Activated effector memory CD4-positive, alpha-beta T cell treated with Interleukin-2 at 50 U/mL for 16 hours (primary cell): ENCODE results near the gene KIAA1191.

Source experiments
- DNase-seq: peaks from one replicate; pipeline ENCODE4 v3.0.0-alpha.2; 2020

KIAA1191 gene

GRCh38 chr5:176365351-176366231 is 4.0 kb upstream of the KIAA1191 start, which contains the start of gene ARL10:
ARL10 (plus strand) TSS chr5:176365487; CDS start chr5:176365564, 77 bp downstream.
- peak; percentile 34 for DNase-seq

- no peak for DNase-seq
Observed at GRCh38 chr5:176364765-176365350, 3.3 kb upstream of the KIAA1191 start.

DNA sequence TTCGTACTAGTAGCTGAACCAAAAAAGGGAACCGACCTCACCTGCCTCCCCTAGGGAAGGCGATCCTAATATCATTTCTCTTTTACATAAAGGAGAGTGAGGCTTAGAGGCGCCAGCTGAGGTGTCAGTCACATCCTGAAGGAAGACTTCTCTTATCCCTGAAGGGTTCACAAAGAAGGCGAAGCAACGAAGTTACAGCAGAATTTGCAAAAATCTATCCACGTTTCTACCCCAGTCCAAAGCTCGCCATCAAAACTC is 598 bp upstream of the KIAA1191 start:
- no peak for DNase-seq

DNA sequence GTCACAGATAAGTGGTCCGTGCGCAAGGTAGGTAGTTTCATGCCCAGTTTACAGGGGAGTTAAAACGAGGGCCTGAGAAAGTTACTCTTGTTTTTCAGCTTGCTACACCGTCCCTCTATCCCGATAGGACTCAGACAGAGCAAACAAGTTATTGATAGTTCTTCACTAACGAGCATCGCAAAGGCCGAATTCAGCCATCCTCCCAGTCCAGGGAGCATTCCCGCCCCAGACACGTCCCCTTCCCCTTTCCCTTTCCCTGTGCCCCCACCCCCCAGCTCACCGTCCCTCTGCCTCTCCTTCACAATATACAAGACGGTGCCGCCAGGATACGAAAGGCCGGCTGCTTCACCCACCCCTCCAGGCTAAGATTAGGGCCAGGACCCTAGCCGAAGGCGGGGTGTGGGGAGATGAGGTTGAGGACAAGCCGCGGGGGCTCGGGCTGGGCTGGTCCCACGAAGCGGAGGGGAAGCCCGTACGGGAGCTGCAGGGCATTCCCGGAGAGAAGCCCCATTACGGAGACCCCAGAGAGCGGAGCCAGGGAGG is 599 bp downstream of the KIAA1191 start:
- no peak for DNase-seq

- no peak for DNase-seq
Observed at GRCh38 chr5:176359658-176360057, 1.9 kb downstream of the KIAA1191 start.

GRCh38 chr5:176356179-176356566 is 5.4 kb downstream of the KIAA1191 start:
- DNase-seq: no peak

DNA sequence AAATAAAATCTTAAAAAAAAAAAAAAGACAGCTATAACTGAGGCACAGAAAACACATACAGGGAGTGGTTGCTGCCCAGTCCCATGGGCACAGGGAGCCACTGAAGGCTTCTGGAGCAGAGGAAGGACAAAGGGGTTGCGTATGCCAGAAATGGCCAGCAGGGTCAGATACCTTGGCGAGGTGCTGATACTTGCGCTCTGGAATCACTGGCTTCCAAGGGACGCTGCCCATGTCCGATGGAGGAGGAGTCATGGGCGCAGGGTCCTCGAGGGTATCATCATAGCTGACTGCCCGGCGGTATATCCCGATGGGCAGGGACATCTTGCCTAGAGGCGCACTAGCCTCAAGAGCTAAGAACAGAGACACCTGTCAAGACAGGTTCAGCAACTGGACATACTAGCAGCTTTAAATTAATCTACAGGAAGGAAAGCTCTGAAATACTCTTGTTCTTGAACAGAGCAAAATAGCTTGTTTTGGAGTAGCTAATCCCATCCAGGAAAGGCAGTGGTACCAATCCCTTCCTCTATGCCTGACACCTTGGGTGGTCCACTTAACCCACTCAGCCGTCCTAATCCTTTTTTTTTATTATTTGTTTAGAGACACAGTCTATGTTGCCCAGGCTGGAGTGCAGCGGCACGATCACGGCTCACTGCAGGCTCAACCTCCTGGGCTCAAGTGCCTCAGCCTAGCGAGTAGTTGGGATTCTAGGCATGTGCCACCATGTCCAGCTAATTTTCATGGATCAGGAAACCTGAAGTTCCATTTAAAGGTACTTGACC is 6.0 kb downstream of the KIAA1191 start:
- DNase-seq: no peak

DNA sequence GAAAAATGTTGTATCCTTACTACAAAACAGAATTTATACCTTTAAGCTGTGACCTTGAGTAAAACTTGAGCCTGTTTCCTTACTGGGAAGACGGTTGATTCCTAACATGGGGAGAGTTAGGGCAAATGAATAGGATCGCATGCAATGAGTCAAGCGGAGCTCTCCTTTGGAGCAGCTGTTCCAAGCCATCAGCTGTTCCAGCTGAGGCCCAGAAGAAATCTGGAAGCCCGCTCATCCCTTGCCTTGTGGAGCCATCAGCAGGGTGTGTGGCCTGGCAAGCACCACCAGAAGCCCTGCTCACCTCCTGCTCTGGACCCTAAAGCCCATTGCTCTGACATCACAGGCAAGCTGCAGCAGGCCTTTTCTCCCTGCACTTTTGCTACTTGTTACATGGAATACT is 8.0 kb downstream of the KIAA1191 start:
- no peak for DNase-seq

DNA sequence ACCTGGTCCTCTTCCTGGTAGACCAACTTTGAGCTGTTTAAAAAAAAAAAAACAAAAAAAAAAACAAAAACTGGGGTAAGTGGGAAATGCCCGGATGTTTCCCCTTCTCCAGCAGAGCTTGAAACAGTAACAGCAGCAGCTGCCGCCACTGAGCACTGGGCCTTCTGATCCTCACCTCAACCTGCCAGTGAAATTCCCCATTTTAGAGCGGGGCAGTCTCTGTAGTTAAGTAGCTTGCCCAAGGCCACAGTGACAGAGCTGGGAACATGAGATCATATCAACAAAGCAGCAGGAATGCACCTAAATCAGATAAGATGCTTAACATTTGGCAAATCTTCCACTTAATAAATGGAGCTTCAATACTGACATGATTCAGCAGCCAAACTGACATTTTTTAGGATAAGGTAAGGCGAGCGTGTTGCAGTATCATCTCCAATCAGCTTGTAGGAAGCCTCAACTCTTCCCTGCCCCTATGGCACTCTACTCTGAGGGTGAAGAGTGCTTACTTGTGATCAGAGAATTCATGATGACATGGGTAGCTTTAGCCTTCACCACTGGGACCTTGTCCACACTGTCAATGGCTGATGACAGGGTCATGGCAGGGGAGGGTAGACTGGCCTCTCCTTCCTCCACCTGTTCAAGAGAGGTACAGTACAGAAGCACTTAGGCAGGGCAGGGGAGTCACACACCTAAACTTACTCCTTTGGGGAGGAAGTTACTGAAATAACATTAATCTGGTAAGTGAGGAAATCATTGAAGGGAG is 9.3 kb downstream of the KIAA1191 start:
- no peak for DNase-seq

- no peak for DNase-seq
Observed at GRCh38 chr5:176350416-176350815, 11.1 kb downstream of the KIAA1191 start.

DNA sequence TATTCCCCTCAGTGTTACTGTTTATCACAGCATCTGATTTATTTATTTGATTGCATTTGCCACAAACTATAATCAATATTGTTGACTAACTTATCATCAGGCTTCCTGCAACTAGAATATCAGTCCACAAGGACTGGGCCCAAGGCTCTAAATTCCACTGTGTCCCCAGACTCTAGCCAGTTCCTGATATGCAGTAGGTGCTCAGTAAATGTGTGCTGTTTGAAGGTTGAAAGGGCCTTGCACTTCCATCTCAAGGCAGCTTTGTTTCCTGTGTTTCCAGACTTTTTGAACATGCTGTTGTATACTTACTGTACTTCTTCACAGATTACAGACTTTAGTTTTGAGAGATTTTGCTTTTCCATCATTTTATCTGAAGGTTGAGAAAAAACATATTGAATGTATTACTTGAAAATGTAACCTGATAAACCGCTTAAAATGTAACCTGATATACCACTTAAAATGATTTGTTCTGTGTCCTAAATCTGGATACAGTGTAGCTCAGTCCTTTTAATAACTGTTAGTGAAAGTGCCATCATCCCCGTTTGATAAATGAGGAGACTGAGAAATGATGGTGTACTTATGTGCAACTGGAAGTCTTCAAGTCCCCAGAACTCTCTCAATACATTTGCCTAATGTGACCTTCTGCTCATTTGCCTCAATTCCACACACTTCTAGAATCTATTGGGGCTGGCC is 18.7 kb downstream of the KIAA1191 start:
- no peak for DNase-seq

- no peak for DNase-seq
Observed at GRCh38 chr5:176342158-176342483, 19.4 kb downstream of the KIAA1191 start.

GRCh38 chr5:176341325-176342157 is 20.0 kb downstream of the KIAA1191 start:
- DNase-seq: no peak

DNA sequence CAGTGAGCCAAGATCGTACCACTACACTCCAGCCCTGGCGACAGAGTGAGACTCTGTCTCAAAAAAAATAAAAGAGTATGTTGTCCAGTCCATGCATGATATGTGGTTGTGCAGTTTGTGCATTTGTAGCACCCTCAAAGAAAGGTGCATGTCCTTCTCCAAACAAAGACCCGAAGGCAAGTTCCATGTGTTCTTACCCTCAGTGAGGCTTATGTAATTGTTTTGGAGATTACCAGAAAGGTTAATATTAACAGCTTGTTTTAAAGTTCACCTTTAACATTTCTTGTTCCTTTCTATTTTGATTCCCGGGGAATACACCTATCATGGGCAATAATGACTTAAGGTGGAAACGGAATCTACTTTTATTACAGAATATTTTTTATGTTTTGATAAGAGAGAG is 22.3 kb downstream of the KIAA1191 start:
- DNase-seq: no peak

- DNase-seq: no peak
Observed at GRCh38 chr5:176337913-176338312, 23.7 kb downstream of the KIAA1191 start.

GRCh38 chr5:176334031-176334770 is 27.4 kb downstream of the KIAA1191 start:
- no peak for DNase-seq

- no peak for DNase-seq
Observed at GRCh38 chr5:176320577-176320976, 41.0 kb downstream of the KIAA1191 start.

GRCh38 chr5:176319827-176320554 is 41.6 kb downstream of the KIAA1191 start:
- no peak for DNase-seq

GRCh38 chr5:176317534-176318374 is 43.8 kb downstream of the KIAA1191 start:
- DNase-seq: no peak
